HL-60 (cell line): ENCODE results near the gene HOXA7.

ENCODE experiments used
- CTCF ChIP-seq: IDR thresholded peaks from one replicate; pipeline ENCODE4 v1.5.1; 2011; ENCODE audit warnings: low read length, control low read depth, inconsistent platforms; ENCODE audit not compliant: insufficient read depth
- GABPA ChIP-seq: IDR thresholded peaks from 2 replicates; pipeline ENCODE4 v1.6.1; 2012; ENCODE audit warnings: low read depth
- POLR2AphosphoS5 ChIP-seq: IDR thresholded peaks from 2 replicates; pipeline ENCODE4 v1.6.1; 2012; ENCODE audit warnings: low read depth
- REST ChIP-seq: IDR thresholded peaks from 2 replicates; pipeline ENCODE4 v1.6.1; 2012; ENCODE audit warnings: low read depth; ENCODE audit not compliant: insufficient replicate concordance
- SPI1 ChIP-seq: IDR thresholded peaks from 2 replicates; pipeline ENCODE4 v1.6.1; 2012; ENCODE audit warnings: low read depth, mild to moderate bottlenecking, borderline replicate concordance

- TF ChIP-seq CTCF (no peak), REST (no peak), GABPA (no peak), POLR2AphosphoS5 (no peak), SPI1 (no peak)
These were observed 44.1 kb downstream of the HOXA7 start for GRCh38 chr7:27112361-27112760.
